Ascending aorta (tissue), 2 donors: ENCODE measurements around the gene LNPEP. TPM values are rescaled to one million over a fixed set of nuclear protein-coding genes. Genes with fewer than 3 reads are reported as not detected.

Experiments
- DNase-seq, 2 donors: peaks; one replicate each; pipeline ENCODE4 v3.0.0-alpha.2; 2019; ENCODE audit warnings: low spot score in 2 of 2
- H3K27ac ChIP-seq, 2 donors: fragments of 200-600 bp; sonication (generic); one replicate each; pipeline ENCODE4 v1.5.1; 2016 to 2017; ENCODE audit warnings: mild to moderate bottlenecking in 1 of 2
- H3K27me3 ChIP-seq: fragments of 200-600 bp; sonication (generic); one replicate; pipeline ENCODE4 v1.5.1; 2017
- H3K36me3 ChIP-seq, 2 donors: fragments of 200-600 bp; sonication (generic); one replicate each; pipeline ENCODE4 v1.5.1; 2016
- H3K4me1 ChIP-seq, 2 donors: fragments of 200-600 bp; sonication (generic); one replicate each; pipeline ENCODE4 v1.5.1; 2016 to 2017; ENCODE audit warnings: mild to moderate bottlenecking in 1 of 2
- H3K4me3 ChIP-seq, 2 donors: fragments of 200-600 bp; sonication (generic); one replicate each; pipeline ENCODE4 v1.5.1; 2016 to 2017; ENCODE audit warnings: mild to moderate bottlenecking in 1 of 2
- H3K9me3 ChIP-seq, 2 donors: fragments of 200-600 bp; sonication (generic); one replicate each; pipeline ENCODE4 v1.5.1; 2016
- intact Hi-C: fragments of 100-400 bp; cut with DNase I; formaldehyde crosslinking; loops from one replicate; pipeline ENCODE4 v1.15.1; 2023
- total RNA-seq: library from RNA; depleted of rRNA; stranded (reverse); fragments of >200 nt; gene quantifications from one replicate; pipeline ENCODE4 v1.1.0, GENCODE V29; 2016
- TF ChIP-seq, protein P1 (sequence below), 3 experiments: fragments of 200-600 bp in 2 of 3; fragments of 450-650 bp in 1 of 3; sonication (generic) in 2 of 3; IDR thresholded peaks; one replicate each; pipeline ENCODE4 v1.5.1; 2016 to 2019; ENCODE audit warnings: antibody characterized with exemption in 3 of 3, mild to moderate bottlenecking in 1 of 3, moderate library complexity in 1 of 3

LNPEP gene
- total RNA-seq, 1 donor from 2014 or later, result 35.3 TPM

DNA sequence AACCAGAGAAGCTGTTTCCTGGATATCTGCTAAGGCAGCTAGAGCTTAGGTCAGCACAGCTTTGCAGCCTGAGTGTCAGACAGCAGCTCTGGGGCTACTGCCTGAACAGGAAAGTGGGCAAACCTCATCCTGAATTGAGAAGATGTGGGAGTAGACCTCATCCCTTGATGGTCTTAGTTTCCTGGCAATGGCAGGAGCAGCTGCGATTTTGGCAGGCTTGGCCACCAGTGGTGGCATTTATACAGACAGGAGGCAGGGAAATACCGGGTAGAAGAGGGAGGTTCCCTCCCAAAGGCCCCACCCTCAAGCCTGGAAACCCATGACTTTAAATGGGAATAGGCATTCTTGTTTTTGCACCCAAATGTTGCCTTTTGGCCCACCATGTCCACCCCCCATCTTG, 136.8 kb downstream of the LNPEP start:
- intact Hi-C loops, result no loop called here
- TF ChIP-seq, protein P1, sequence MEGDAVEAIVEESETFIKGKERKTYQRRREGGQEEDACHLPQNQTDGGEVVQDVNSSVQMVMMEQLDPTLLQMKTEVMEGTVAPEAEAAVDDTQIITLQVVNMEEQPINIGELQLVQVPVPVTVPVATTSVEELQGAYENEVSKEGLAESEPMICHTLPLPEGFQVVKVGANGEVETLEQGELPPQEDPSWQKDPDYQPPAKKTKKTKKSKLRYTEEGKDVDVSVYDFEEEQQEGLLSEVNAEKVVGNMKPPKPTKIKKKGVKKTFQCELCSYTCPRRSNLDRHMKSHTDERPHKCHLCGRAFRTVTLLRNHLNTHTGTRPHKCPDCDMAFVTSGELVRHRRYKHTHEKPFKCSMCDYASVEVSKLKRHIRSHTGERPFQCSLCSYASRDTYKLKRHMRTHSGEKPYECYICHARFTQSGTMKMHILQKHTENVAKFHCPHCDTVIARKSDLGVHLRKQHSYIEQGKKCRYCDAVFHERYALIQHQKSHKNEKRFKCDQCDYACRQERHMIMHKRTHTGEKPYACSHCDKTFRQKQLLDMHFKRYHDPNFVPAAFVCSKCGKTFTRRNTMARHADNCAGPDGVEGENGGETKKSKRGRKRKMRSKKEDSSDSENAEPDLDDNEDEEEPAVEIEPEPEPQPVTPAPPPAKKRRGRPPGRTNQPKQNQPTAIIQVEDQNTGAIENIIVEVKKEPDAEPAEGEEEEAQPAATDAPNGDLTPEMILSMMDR (IDR thresholded peaks at IDR 0.05), result no peak
- Histone ChIP-seq H3K27ac (no peak overlapping the region), H3K36me3 (no peaks in the 10 kb centered on the region), H3K4me3 (no peak overlapping the region), H3K27me3 (no peaks in the 10 kb centered on the region), H3K4me1 (no peaks in the 10 kb centered on the region), H3K9me3 (no peaks in the 10 kb centered on the region)
- DNase-seq, result no peak

- DNase-seq, result no peak
- no peaks in the 10 kb centered on the region for H3K9me3 ChIP-seq
- H3K27me3 ChIP-seq, result no peaks in the 10 kb centered on the region
- no peak overlapping the region for H3K4me3 ChIP-seq
- TF ChIP-seq, protein P1 (IDR thresholded peaks at IDR 0.05), result no peak
- intact Hi-C loops, result no loop called here
- no peaks in the 10 kb centered on the region for H3K36me3 ChIP-seq
- H3K27ac ChIP-seq, result no peak overlapping the region
- no peaks in the 10 kb centered on the region for H3K4me1 ChIP-seq
These were observed 137.5 kb downstream of the LNPEP start for GRCh38 chr5:97073420-97073819.

DNA sequence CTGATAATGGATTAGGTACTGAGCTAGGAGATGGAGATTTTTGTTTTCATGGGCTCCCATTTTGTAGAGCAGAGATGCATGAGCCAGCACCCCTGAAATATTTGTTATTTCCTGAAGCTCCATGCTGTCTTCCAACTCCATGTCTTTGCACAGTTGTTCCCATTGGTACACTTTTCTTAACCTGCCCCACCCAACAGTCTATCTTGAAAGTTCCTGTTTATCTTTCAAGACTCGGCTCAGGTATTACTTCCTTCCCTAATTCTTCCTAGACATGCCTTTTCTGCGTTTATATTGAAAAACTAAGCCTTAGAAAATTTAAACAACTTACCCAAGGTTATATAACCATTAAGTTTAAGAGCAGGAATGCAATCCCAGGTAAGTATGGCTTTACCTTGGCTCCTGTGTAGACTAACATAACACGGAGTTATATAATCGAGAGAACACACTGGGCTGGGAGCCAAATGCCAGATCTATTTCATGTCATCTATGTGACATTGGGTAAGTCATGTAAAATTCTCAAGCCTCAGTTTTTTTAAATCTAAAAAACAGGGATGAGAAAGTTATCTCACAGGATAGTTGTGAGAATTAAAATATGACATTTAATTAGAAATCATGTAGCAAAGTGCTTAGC, 139.1 kb downstream of the LNPEP start:
- no peak overlapping the region for H3K27ac ChIP-seq
- DNase-seq, result no peak
- H3K4me1 ChIP-seq, result no peaks in the 10 kb centered on the region
- no peaks in the 10 kb centered on the region for H3K27me3 ChIP-seq
- H3K9me3 ChIP-seq, result no peaks in the 10 kb centered on the region
- intact Hi-C loops, result no loop called here
- no peak overlapping the region for H3K4me3 ChIP-seq
- H3K36me3 ChIP-seq, result no peaks in the 10 kb centered on the region
- TF ChIP-seq, protein P1 (IDR thresholded peaks at IDR 0.05), result no peak

- intact Hi-C loops, result no loop called here
- no peaks in the 10 kb centered on the region for H3K4me1 ChIP-seq
- no peaks in the 10 kb centered on the region for H3K9me3 ChIP-seq
- H3K36me3 ChIP-seq, result no peaks in the 10 kb centered on the region
- no peak for DNase-seq
- H3K4me3 ChIP-seq, result no peak overlapping the region
- no peaks in the 10 kb centered on the region for H3K27me3 ChIP-seq
- no peak overlapping the region for H3K27ac ChIP-seq
- TF ChIP-seq, protein P1 (IDR thresholded peaks at IDR 0.05), result no peak
These were observed 139.8 kb downstream of the LNPEP start for GRCh38 chr5:97075649-97076048.

DNA sequence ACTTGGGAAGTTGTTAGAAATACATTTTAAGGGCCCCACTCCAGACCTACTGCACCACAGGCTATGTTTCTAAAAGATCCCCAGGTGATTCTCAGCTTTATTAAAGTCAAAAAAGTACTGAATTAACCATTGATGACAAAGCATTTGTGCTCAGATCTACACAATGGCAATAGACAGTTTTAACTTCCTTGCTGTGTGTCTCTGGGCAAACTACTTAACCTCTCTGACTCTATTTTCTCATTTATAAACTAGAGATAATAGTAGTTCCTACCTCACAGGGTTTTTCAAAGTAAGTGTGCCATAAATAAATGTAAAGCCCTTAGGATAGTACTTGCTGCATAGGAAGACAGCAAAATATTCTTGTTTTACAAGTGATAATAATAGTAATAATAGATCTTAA, 140.2 kb downstream of the LNPEP start:
- Histone ChIP-seq H3K36me3 (no peaks in the 10 kb centered on the region), H3K4me3 (no peak overlapping the region), H3K4me1 (no peaks in the 10 kb centered on the region), H3K9me3 (no peaks in the 10 kb centered on the region), H3K27me3 (no peaks in the 10 kb centered on the region), H3K27ac (no peak overlapping the region)
- intact Hi-C loops, result no loop called here
- TF ChIP-seq, protein P1 (IDR thresholded peaks at IDR 0.05), result no peak
- no peak for DNase-seq

DNA sequence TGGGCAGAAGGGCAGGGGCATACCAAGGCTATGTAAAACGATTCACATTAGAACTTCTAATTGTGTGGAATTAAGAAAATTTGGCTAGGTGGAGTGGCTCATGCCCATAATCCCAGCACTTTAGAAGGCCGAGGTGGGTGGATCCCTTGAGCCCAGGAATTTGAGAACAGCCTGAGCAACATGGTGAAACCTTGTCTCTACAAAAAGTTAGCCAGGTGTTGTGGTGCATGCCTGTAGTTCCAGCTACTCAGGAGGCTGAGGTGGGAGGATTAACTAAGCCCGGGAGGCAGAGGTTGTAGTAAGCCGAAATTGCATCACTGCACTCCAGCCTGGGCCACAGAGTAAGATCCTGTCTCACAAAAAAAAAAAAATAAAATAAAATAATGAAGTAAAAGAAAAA, 141.4 kb downstream of the LNPEP start:
- intact Hi-C loops, result no loop called here
- TF ChIP-seq, protein P1 (IDR thresholded peaks at IDR 0.05), result no peak
- DNase-seq, result no peak

More for the DNA sequence above, 141.4 kb downstream of the LNPEP start:
- Histone ChIP-seq H3K36me3 (no peaks in the 10 kb centered on the region), H3K27me3 (no peaks in the 10 kb centered on the region), H3K27ac (no peak overlapping the region), H3K4me3 (no peak overlapping the region), H3K4me1 (no peaks in the 10 kb centered on the region), H3K9me3 (no peaks in the 10 kb centered on the region)
